Body of pancreas (tissue), 4 donors: ENCODE measurements around the gene NPR2.

ENCODE experiments used
- CTCF ChIP-seq, 7 experiments: fragments of 450-650 bp in 4 of 7; fragments of 200-600 bp in 3 of 7; sonication (generic) in 3 of 7; IDR thresholded peaks; one replicate each; pipeline ENCODE4 v1.5.1; 2016 to 2019; ENCODE audit warnings: antibody characterized with exemption in 7 of 7
- POLR2A ChIP-seq, 3 donors: fragments of 450-650 bp; IDR thresholded peaks; one replicate each; pipeline ENCODE4 v1.6.1; 2016; ENCODE audit warnings: antibody characterized with exemption in 3 of 3, mild to moderate bottlenecking in 2 of 3

- no peak for TF ChIP-seq CTCF (IDR thresholded peaks at IDR 0.05)
- TF ChIP-seq POLR2A (IDR thresholded peaks at IDR 0.05), result no peak
Observed at GRCh38 chr9:35827486-35827885, 36.1 kb downstream of the NPR2 start.
